ENCODE data around the gene ADAMTS2. TPM values are rescaled to one million over a fixed set of nuclear protein-coding genes. Genes with fewer than 3 reads are reported as not detected.
A peak's percentile ranks its signal among the peaks of the same experiment; 100 is the strongest.

The ADAMTS2 gene
- total RNA-seq, 1 donor from 2014 or later, result 29.7 TPM

GRCh38 chr5:179319123-179319522, 26.1 kb downstream of the ADAMTS2 start:
- no peak overlapping the region for H3K27ac ChIP-seq (ENCODE audit: low read depth, low read length)
- peaks cover 18 to 50% (median 30%) of the 10 kb centered on the region in 3 donors for H3K4me1 ChIP-seq (ENCODE audit: control insufficient read depth in 3 of 3, insufficient read depth in 3 of 3, low read length in 3 of 3)
- H3K4me3 ChIP-seq (ENCODE audit: low read length in 3 of 3), result no peak overlapping the region

DNA sequence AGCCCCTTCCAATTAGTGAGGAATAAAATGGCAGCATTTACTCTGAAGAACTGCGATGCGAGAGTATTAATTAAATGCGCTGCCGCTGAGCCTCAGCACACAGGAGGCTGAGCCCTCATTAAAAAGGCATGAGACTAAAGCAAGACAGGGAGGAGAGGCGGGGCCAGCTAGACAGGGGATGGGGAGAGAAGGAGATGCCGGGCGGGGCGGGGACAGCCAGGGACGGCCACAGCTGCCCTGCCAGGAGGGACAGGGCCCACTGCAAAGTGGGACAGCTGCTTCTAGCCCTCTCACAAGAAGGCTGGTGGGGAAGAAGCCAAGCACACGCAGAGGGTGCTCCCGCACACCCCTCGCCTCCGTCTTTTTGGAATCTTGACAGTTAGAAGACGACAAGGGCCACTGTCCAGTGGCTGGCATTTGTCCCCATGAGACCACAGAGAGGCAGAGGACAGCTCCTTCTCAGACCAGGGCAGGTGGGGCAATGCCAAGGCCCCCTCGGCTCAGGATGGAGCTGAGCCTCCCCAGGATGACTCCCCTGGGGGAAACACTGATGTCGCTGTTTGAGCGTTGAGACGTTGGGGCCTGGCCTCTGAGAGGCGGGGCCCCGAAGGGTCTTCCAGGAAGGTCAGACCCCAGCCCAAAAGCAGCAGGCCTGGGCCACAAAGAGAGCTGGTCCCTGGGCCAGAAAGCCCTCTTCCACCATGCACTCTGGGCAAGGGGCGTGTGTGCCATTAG, 26.9 kb downstream of the ADAMTS2 start:
- Histone ChIP-seq H3K9me3 (ENCODE audit: control insufficient read depth in 3 of 3, low read length in 3 of 3) (no peaks in the 10 kb centered on the region), H3K36me3 (ENCODE audit: control insufficient read depth in 3 of 3, insufficient read depth in 3 of 3, low read length in 3 of 3) (no peaks in the 10 kb centered on the region), H3K27me3 (ENCODE audit: control insufficient read depth in 3 of 3, insufficient read depth in 3 of 3, low read length in 3 of 3) (peaks cover 0 to 15% (median 0%) of the 10 kb centered on the region in 3 donors), H3K27ac (ENCODE audit: low read depth, low read length) (no peak overlapping the region), H3K4me1 (ENCODE audit: control insufficient read depth in 3 of 3, insufficient read depth in 3 of 3, low read length in 3 of 3) (peaks cover 21 to 50% (median 32%) of the 10 kb centered on the region in 3 donors), H3K9ac (ENCODE audit: low read depth in 1 of 3, low read length in 3 of 3) (no peak overlapping the region), H3K4me3 (ENCODE audit: low read length in 3 of 3) (no peak overlapping the region)

More at GRCh38 chr5:179319123-179319522, 26.1 kb downstream of the ADAMTS2 start:
- Histone ChIP-seq H3K36me3 (ENCODE audit: control insufficient read depth in 3 of 3, insufficient read depth in 3 of 3, low read length in 3 of 3) (no peaks in the 10 kb centered on the region), H3K27me3 (ENCODE audit: control insufficient read depth in 3 of 3, insufficient read depth in 3 of 3, low read length in 3 of 3) (peaks cover 0 to 15% (median 0%) of the 10 kb centered on the region in 3 donors), H3K9me3 (ENCODE audit: control insufficient read depth in 3 of 3, low read length in 3 of 3) (no peaks in the 10 kb centered on the region), H3K9ac (ENCODE audit: low read depth in 1 of 3, low read length in 3 of 3) (no peak overlapping the region)

DNA sequence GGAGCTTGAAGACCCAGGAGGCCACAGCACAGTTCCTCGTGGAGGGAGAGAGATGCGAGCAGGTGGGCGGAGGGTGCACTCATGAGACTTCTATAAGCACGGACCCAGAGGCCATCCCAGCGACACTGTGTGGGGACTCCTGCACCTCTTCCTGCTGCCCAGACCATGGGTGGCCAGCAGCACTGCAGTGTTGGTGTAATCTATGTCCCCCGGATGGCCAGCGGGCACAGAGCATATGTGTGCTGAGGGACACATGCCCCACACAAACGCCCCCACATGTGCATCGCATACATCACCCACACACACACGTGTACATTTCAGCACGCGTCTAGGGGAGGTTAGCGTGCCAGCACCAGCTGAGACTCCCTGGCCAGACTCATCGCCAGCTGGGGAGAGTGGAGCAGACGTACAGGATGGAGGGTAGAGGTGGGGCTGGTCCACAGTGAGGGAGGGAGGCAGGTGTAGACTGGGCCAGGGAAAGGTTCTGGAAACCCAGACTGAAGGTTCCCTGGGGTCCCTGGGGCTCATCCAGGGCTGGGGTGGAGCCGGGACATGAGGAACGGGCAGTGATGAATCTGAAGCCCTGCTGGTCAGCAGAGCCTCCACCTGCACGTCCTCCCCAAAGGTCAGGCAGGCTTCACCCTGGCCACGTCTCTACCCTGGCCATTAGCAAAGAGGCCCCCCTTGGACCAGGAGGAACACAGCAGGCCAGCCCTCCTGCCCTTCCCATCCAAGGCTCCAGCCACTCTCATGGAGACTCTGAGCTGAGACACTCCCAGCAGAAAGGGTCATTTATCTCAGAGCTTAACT, 27.6 kb downstream of the ADAMTS2 start:
- Histone ChIP-seq H3K36me3 (ENCODE audit: control insufficient read depth in 3 of 3, insufficient read depth in 3 of 3, low read length in 3 of 3) (no peaks in the 10 kb centered on the region), H3K9ac (ENCODE audit: low read depth in 1 of 3, low read length in 3 of 3) (no peak overlapping the region), H3K27ac (ENCODE audit: low read depth, low read length) (no peak overlapping the region), H3K9me3 (ENCODE audit: control insufficient read depth in 3 of 3, low read length in 3 of 3) (peaks cover 0 to 2% (median 0%) of the 10 kb centered on the region in 3 donors), H3K27me3 (ENCODE audit: control insufficient read depth in 3 of 3, insufficient read depth in 3 of 3, low read length in 3 of 3) (peaks cover 0 to 15% (median 0%) of the 10 kb centered on the region in 3 donors), H3K4me1 (ENCODE audit: control insufficient read depth in 3 of 3, insufficient read depth in 3 of 3, low read length in 3 of 3) (peaks cover 17 to 42% (median 31%) of the 10 kb centered on the region in 3 donors), H3K4me3 (ENCODE audit: low read length in 3 of 3) (no peak overlapping the region)

- Histone ChIP-seq H3K9ac (ENCODE audit: low read depth in 1 of 3, low read length in 3 of 3) (no peak overlapping the region), H3K27me3 (ENCODE audit: control insufficient read depth in 3 of 3, insufficient read depth in 3 of 3, low read length in 3 of 3) (peaks cover 0 to 15% (median 0%) of the 10 kb centered on the region in 3 donors), H3K4me1 (ENCODE audit: control insufficient read depth in 3 of 3, insufficient read depth in 3 of 3, low read length in 3 of 3) (peaks cover 14 to 36% (median 29%) of the 10 kb centered on the region in 3 donors), H3K4me3 (ENCODE audit: low read length in 3 of 3) (no peak overlapping the region), H3K9me3 (ENCODE audit: control insufficient read depth in 3 of 3, low read length in 3 of 3) (peaks cover 0 to 6% (median 0%) of the 10 kb centered on the region in 3 donors), H3K27ac (ENCODE audit: low read depth, low read length) (no peak overlapping the region), H3K36me3 (ENCODE audit: control insufficient read depth in 3 of 3, insufficient read depth in 3 of 3, low read length in 3 of 3) (no peaks in the 10 kb centered on the region)
These were observed 28.3 kb downstream of the ADAMTS2 start for GRCh38 chr5:179316982-179317381.

GRCh38 chr5:179316111-179316551, 29.1 kb downstream of the ADAMTS2 start:
- Histone ChIP-seq H3K27ac (ENCODE audit: low read depth, low read length) (peak overlapping the region; percentile 19), H3K27me3 (ENCODE audit: control insufficient read depth in 3 of 3, insufficient read depth in 3 of 3, low read length in 3 of 3) (peaks cover 0 to 15% (median 0%) of the 10 kb centered on the region in 3 donors), H3K4me1 (ENCODE audit: control insufficient read depth in 3 of 3, insufficient read depth in 3 of 3, low read length in 3 of 3) (peaks cover 14 to 34% (median 29%) of the 10 kb centered on the region in 3 donors), H3K36me3 (ENCODE audit: control insufficient read depth in 3 of 3, insufficient read depth in 3 of 3, low read length in 3 of 3) (no peaks in the 10 kb centered on the region), H3K4me3 (ENCODE audit: low read length in 3 of 3) (no peak overlapping the region), H3K9me3 (ENCODE audit: control insufficient read depth in 3 of 3, low read length in 3 of 3) (peaks cover 0 to 6% (median 0%) of the 10 kb centered on the region in 3 donors), H3K9ac (ENCODE audit: low read depth in 1 of 3, low read length in 3 of 3) (no peak overlapping the region)

DNA sequence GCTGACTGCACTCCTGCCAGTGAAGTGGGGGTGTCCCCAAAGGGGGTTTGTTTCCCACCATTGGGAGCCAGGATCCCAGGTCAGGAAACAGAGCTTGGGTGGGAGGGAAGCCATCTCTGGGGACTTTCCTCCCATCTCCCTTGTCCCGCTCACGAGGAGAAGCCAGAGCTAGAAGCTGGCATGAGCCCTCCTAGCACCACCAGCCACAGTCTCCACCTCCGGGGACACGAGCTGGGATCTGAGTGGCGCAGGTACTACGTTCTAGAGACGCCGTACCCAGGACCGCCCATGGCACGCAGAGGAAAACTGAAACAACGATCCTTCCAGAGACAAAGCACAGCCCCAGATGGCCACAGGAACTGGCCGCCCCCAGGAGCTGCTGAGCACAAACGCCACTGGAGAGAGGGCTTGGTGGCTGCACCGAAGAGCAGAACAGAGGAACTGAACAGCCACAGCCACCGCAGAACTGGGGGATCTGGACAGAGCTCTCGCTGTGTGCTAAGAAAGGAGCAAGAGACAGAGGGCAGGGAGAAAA, 29.8 kb downstream of the ADAMTS2 start:
- peaks cover 14 to 34% (median 29%) of the 10 kb centered on the region in 3 donors for H3K4me1 ChIP-seq (ENCODE audit: control insufficient read depth in 3 of 3, insufficient read depth in 3 of 3, low read length in 3 of 3)
- peak overlapping the region; percentile 40 for H3K27ac ChIP-seq (ENCODE audit: low read depth, low read length)
- peaks cover 0 to 6% (median 0%) of the 10 kb centered on the region in 3 donors for H3K9me3 ChIP-seq (ENCODE audit: control insufficient read depth in 3 of 3, low read length in 3 of 3)
- H3K9ac ChIP-seq (ENCODE audit: low read depth in 1 of 3, low read length in 3 of 3), result no peak overlapping the region
- H3K4me3 ChIP-seq (ENCODE audit: low read length in 3 of 3), result no peak overlapping the region
- no peaks in the 10 kb centered on the region for H3K36me3 ChIP-seq (ENCODE audit: control insufficient read depth in 3 of 3, insufficient read depth in 3 of 3, low read length in 3 of 3)
- peaks cover 0 to 14% (median 0%) of the 10 kb centered on the region in 3 donors for H3K27me3 ChIP-seq (ENCODE audit: control insufficient read depth in 3 of 3, insufficient read depth in 3 of 3, low read length in 3 of 3)

GRCh38 chr5:179314606-179315355, 30.5 kb downstream of the ADAMTS2 start:
- H3K9me3 ChIP-seq (ENCODE audit: control insufficient read depth in 3 of 3, low read length in 3 of 3), result peaks cover 0 to 6% (median 0%) of the 10 kb centered on the region in 3 donors
- peaks cover 14 to 34% (median 28%) of the 10 kb centered on the region in 3 donors for H3K4me1 ChIP-seq (ENCODE audit: control insufficient read depth in 3 of 3, insufficient read depth in 3 of 3, low read length in 3 of 3)
- peak overlapping the region; percentile 64 for H3K27ac ChIP-seq (ENCODE audit: low read depth, low read length)
- H3K9ac ChIP-seq (ENCODE audit: low read depth in 1 of 3, low read length in 3 of 3), result peak overlapping the region; percentile 25 to 72 (median 38)
- no peak overlapping the region for H3K4me3 ChIP-seq (ENCODE audit: low read length in 3 of 3)
- H3K27me3 ChIP-seq (ENCODE audit: control insufficient read depth in 3 of 3, insufficient read depth in 3 of 3, low read length in 3 of 3), result peaks cover 0 to 13% (median 0%) of the 10 kb centered on the region in 3 donors
- no peaks in the 10 kb centered on the region for H3K36me3 ChIP-seq (ENCODE audit: control insufficient read depth in 3 of 3, insufficient read depth in 3 of 3, low read length in 3 of 3)

DNA sequence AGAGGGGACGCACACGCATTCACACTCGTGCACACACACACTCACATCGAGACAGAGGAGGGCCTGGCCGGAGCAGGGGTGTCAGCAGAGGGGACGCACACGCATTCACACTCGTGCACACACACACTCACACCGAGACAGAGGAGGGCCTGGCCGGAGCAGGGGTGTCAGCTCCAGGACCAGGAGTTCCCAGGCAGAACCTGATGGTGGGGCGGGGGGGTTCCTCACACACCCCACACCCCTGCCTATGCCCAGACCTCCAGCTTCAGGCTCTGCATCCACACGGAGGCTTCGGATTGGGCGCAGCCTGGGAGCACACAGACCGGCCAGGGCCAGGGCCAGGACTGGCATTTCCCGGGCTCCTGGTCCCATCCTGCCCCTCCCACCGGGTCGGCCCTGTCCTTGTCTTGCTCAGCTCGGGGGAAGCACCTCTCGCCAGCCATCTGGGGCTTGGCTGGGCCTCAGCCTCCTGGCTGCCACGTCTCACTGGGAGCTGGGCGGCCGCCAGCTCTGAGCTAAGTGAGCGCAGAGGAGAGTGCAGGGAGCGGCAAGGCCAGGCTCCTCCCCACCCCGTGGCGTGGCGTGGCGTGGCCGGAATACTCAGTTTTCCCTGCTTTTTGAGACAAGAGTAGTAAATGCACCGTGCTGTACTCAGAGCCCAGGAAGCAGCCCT, 31.3 kb downstream of the ADAMTS2 start:
- H3K27ac ChIP-seq (ENCODE audit: low read depth, low read length), result peak overlapping the region; percentile 64
- H3K4me3 ChIP-seq (ENCODE audit: low read length in 3 of 3), result no peak overlapping the region
- peaks cover 14 to 29% (median 22%) of the 10 kb centered on the region in 3 donors for H3K4me1 ChIP-seq (ENCODE audit: control insufficient read depth in 3 of 3, insufficient read depth in 3 of 3, low read length in 3 of 3)
- H3K9ac ChIP-seq (ENCODE audit: low read depth in 1 of 3, low read length in 3 of 3), result peak overlapping the region; percentile 25 to 72 (median 38)
- peaks cover 0 to 13% (median 0%) of the 10 kb centered on the region in 3 donors for H3K27me3 ChIP-seq (ENCODE audit: control insufficient read depth in 3 of 3, insufficient read depth in 3 of 3, low read length in 3 of 3)
- peaks cover 0 to 6% (median 0%) of the 10 kb centered on the region in 3 donors for H3K9me3 ChIP-seq (ENCODE audit: control insufficient read depth in 3 of 3, low read length in 3 of 3)
- H3K36me3 ChIP-seq (ENCODE audit: control insufficient read depth in 3 of 3, insufficient read depth in 3 of 3, low read length in 3 of 3), result no peaks in the 10 kb centered on the region

Data from skeletal muscle tissue (tissue), 4 donors.